Vagina (tissue), 2 donors: ENCODE data around the gene USH1C. TPM values are rescaled to one million over a fixed set of nuclear protein-coding genes. Genes with fewer than 3 reads are reported as not detected.

Source experiments
- DNase-seq, 2 donors: peaks; one replicate each; pipeline ENCODE4 v3.0.0-alpha.2; 2017; ENCODE audit errors: extremely low spot score in 2 of 2
- H3K27ac ChIP-seq: fragments of 200-600 bp; sonication (generic); one replicate; pipeline ENCODE4 v1.5.1; 2019
- H3K27me3 ChIP-seq: fragments of 200-600 bp; sonication (generic); one replicate; pipeline ENCODE4 v1.5.1; 2019
- H3K36me3 ChIP-seq, 2 donors: fragments of 200-600 bp; sonication (generic); one replicate each; pipeline ENCODE4 v1.5.1; 2017 to 2019
- H3K4me1 ChIP-seq: fragments of 200-600 bp; sonication (generic); one replicate; pipeline ENCODE4 v1.5.1; 2019
- H3K4me3 ChIP-seq, 2 donors: fragments of 200-600 bp; sonication (generic); 1 replicate in 1 of 2; 2 replicates in 1 of 2; pipeline ENCODE4 v1.5.1; 2016 to 2019
- H3K9me3 ChIP-seq: fragments of 200-600 bp; sonication (generic); one replicate; pipeline ENCODE4 v1.5.1; 2019
- CTCF ChIP-seq, 3 experiments: fragments of 450-650 bp in 2 of 3; fragments of 200-600 bp in 1 of 3; sonication (generic) in 1 of 3; IDR thresholded peaks; one replicate each; pipeline ENCODE4 v1.5.1; 2017 to 2019; ENCODE audit warnings: antibody characterized with exemption in 3 of 3, mild to moderate bottlenecking in 2 of 3, moderate library complexity in 2 of 3
- POLR2A ChIP-seq, 2 donors: fragments of 450-650 bp; IDR thresholded peaks; one replicate each; pipeline ENCODE4 v1.6.1; 2017; ENCODE audit warnings: antibody characterized with exemption in 2 of 2, mild to moderate bottlenecking in 2 of 2, moderate library complexity in 2 of 2
- POLR2AphosphoS5 ChIP-seq, 2 donors: sonication (generic); formaldehyde crosslinking; IDR thresholded peaks; one replicate each; pipeline ENCODE4 v1.9.0; 2017; ENCODE audit warnings: antibody characterized with exemption in 2 of 2, mild to moderate bottlenecking in 2 of 2, low read depth in 1 of 2; ENCODE audit not compliant: insufficient read depth in 1 of 2
- intact Hi-C: fragments of 100-400 bp; cut with DNase I; formaldehyde crosslinking; loops from one replicate; pipeline ENCODE4 v1.15.1; 2023
- total RNA-seq: library from RNA; depleted of rRNA; stranded (reverse); fragments of >200 nt; gene quantifications from one replicate; pipeline ENCODE4 v1.2.3, GENCODE V29; 2016

Gene USH1C
- total RNA-seq, 1 donor from 2014 or later = not detected

- Histone ChIP-seq H3K36me3 (no peaks in the 10 kb centered on the region), H3K4me1 (no peaks in the 10 kb centered on the region), H3K9me3 (no peaks in the 10 kb centered on the region), H3K4me3 (no peak overlapping the region), H3K27me3 (no peaks in the 10 kb centered on the region), H3K27ac (no peak overlapping the region)
- no peak for DNase-seq
- TF ChIP-seq POLR2AphosphoS5 (IDR thresholded peaks at IDR 0.05; ENCODE audit: insufficient read depth in 1 of 2, low read depth in 1 of 2) = no peak
- no peak for TF ChIP-seq POLR2A (IDR thresholded peaks at IDR 0.05)
- no peak for TF ChIP-seq CTCF (IDR thresholded peaks at IDR 0.05)
- intact Hi-C loops = no loop called here
Observed at GRCh38 chr11:17532784-17533183, 11.4 kb downstream of the USH1C start.

GRCh38 chr11:17531636-17532113, 12.5 kb downstream of the USH1C start:
- intact Hi-C loops = no loop called here
- Histone ChIP-seq H3K4me1 (no peaks in the 10 kb centered on the region), H3K27ac (no peak overlapping the region), H3K27me3 (no peaks in the 10 kb centered on the region), H3K9me3 (no peaks in the 10 kb centered on the region), H3K4me3 (no peak overlapping the region), H3K36me3 (no peaks in the 10 kb centered on the region)
- TF ChIP-seq CTCF (IDR thresholded peaks at IDR 0.05) = no peak
- TF ChIP-seq POLR2A (IDR thresholded peaks at IDR 0.05) = no peak
- TF ChIP-seq POLR2AphosphoS5 (IDR thresholded peaks at IDR 0.05; ENCODE audit: insufficient read depth in 1 of 2, low read depth in 1 of 2) = no peak
- no peak for DNase-seq

GRCh38 chr11:17531071-17531600, 13.1 kb downstream of the USH1C start:
- H3K36me3 ChIP-seq = no peaks in the 10 kb centered on the region
- no peaks in the 10 kb centered on the region for H3K4me1 ChIP-seq
- intact Hi-C loops = no loop called here
- no peaks in the 10 kb centered on the region for H3K27me3 ChIP-seq
- no peak overlapping the region for H3K27ac ChIP-seq
- DNase-seq = no peak
- H3K9me3 ChIP-seq = no peaks in the 10 kb centered on the region
- no peak for TF ChIP-seq POLR2AphosphoS5 (IDR thresholded peaks at IDR 0.05; ENCODE audit: insufficient read depth in 1 of 2, low read depth in 1 of 2)
- no peak for TF ChIP-seq CTCF (IDR thresholded peaks at IDR 0.05)
- TF ChIP-seq POLR2A (IDR thresholded peaks at IDR 0.05) = no peak
- H3K4me3 ChIP-seq = no peak overlapping the region

GRCh38 chr11:17529844-17530185, 14.4 kb downstream of the USH1C start:
- Histone ChIP-seq H3K9me3 (no peaks in the 10 kb centered on the region), H3K27ac (no peak overlapping the region), H3K4me3 (no peak overlapping the region), H3K4me1 (no peaks in the 10 kb centered on the region), H3K27me3 (no peaks in the 10 kb centered on the region), H3K36me3 (no peaks in the 10 kb centered on the region)
- no peak for DNase-seq
- intact Hi-C loops = no loop called here
- TF ChIP-seq POLR2AphosphoS5 (IDR thresholded peaks at IDR 0.05; ENCODE audit: insufficient read depth in 1 of 2, low read depth in 1 of 2) = no peak
- no peak for TF ChIP-seq POLR2A (IDR thresholded peaks at IDR 0.05)
- TF ChIP-seq CTCF (IDR thresholded peaks at IDR 0.05) = no peak

GRCh38 chr11:17528906-17529843, 15.0 kb downstream of the USH1C start:
- TF ChIP-seq CTCF (IDR thresholded peaks at IDR 0.05) (no peak), POLR2A (IDR thresholded peaks at IDR 0.05) (no peak), POLR2AphosphoS5 (IDR thresholded peaks at IDR 0.05; ENCODE audit: insufficient read depth in 1 of 2, low read depth in 1 of 2) (no peak)
- Histone ChIP-seq H3K27ac (no peak overlapping the region), H3K4me1 (no peaks in the 10 kb centered on the region), H3K9me3 (no peaks in the 10 kb centered on the region), H3K36me3 (no peaks in the 10 kb centered on the region), H3K4me3 (no peak overlapping the region), H3K27me3 (no peaks in the 10 kb centered on the region)
- intact Hi-C loops = no loop called here
- DNase-seq = no peak
